ENCODE data around the gene LILRA1. TPM values are rescaled to one million over a fixed set of nuclear protein-coding genes. Genes with fewer than 3 reads are reported as not detected.
"Not testable (repeated sequence)": the region's sequence is repeated elsewhere in the genome, so short reads cannot be mapped to it uniquely, and the experiment has no call there.

LILRA1 gene
- total and polyA plus RNA-seq, 8 donors: 0.45 to 13.5 (median 0.58) TPM

DNA sequence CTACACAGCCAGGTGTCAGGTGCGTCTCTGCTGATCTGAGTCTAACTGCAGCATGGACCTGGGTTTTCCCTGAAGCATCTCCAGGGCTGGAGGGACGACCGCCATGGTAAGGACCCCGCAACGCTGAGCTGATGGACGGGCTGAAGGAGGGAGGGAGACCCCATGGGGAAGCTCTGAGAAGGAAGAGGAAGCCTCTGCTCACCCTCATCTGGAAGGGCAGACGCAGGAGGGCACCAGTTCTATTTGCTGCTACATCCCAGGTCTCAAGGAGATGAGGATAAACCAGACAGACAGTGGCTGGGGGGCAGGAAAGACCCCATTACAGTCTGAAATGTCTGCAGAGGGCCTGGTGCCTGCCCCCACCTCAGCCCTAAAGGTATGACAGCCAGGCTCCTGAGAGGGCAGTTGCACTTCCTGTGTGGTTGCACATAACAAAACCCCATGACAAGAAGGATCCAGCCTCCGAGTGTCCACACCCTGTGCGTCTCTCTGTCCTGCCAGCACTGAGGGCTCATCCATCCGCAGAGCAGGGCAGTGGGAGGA lies 20.0 kb upstream of the LILRA1 start, which contains the start of gene LILRA2:
Gene LILRA2 (plus strand): TSS at position 461 of the 543 bp plus-strand sequence. CDS start 89 bp downstream, outside the sequence.
- peaks cover 0 to 37% of the 10 kb centered on the region in 2 donors for H3K4me1 ChIP-seq
- intact Hi-C loops (cut with DNase I): loop anchor here in 1 of 2 donors (10.0 kb wide), 1 partner anchor 279 kb away; no protein-coding TSS in a partner anchor
- no peaks in the 10 kb centered on the region for H3K36me3 ChIP-seq
- H3K9me3 ChIP-seq: no peaks in the 10 kb centered on the region
- peak within 1 kb of the TSS; percentile 13 to 94 for H3K27ac ChIP-seq
- peaks cover 0 to 55% of the 10 kb centered on the region in 2 donors for H3K27me3 ChIP-seq
- ATAC-seq (peak; percentile 65), DNase-seq (peak in 2 of 4 donors; percentile 56 to 76)
- TF ChIP-seq, protein P1, sequence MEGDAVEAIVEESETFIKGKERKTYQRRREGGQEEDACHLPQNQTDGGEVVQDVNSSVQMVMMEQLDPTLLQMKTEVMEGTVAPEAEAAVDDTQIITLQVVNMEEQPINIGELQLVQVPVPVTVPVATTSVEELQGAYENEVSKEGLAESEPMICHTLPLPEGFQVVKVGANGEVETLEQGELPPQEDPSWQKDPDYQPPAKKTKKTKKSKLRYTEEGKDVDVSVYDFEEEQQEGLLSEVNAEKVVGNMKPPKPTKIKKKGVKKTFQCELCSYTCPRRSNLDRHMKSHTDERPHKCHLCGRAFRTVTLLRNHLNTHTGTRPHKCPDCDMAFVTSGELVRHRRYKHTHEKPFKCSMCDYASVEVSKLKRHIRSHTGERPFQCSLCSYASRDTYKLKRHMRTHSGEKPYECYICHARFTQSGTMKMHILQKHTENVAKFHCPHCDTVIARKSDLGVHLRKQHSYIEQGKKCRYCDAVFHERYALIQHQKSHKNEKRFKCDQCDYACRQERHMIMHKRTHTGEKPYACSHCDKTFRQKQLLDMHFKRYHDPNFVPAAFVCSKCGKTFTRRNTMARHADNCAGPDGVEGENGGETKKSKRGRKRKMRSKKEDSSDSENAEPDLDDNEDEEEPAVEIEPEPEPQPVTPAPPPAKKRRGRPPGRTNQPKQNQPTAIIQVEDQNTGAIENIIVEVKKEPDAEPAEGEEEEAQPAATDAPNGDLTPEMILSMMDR (IDR thresholded peaks at IDR 0.05): no peak
- H3K4me3 ChIP-seq: peak within 1 kb of the TSS in 1 of 2 donors; percentile 45

DNA sequence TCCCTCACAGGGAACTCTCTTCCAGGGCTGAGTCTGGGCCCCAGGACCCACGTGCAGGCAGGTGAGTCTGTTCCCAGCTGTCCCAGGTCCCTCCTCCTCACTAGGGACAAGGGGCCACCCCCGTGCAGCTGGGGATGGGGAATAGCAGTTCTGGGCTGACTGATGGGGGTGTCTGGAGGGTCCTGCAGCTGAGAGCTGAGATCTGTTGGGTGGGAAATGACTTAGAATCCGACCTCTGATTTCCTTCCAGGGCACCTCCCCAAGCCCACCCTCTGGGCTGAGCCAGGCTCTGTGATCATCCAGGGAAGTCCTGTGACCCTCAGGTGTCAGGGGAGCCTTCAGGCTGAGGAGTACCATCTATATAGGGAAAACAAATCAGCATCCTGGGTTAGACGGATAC lies 19.4 kb upstream of the LILRA1 start:
- Histone ChIP-seq H3K9me3 (no peaks in the 10 kb centered on the region), H3K36me3 (no peaks in the 10 kb centered on the region), H3K27me3 (peaks cover 0 to 55% of the 10 kb centered on the region in 2 donors), H3K27ac (peak overlapping the region in 1 of 2 donors; percentile 94), H3K4me1 (peaks cover 0 to 37% of the 10 kb centered on the region in 2 donors), H3K4me3 (peak overlapping the region in 1 of 2 donors; percentile 45)
- TF ChIP-seq, protein P1 (IDR thresholded peaks at IDR 0.05): no peak
- intact Hi-C loops (cut with DNase I): loop anchor here in 1 of 2 donors (10.0 kb wide), 1 partner anchor 279 kb away; no protein-coding TSS in a partner anchor
- DNase-seq (no peak), ATAC-seq (no peak)

DNA sequence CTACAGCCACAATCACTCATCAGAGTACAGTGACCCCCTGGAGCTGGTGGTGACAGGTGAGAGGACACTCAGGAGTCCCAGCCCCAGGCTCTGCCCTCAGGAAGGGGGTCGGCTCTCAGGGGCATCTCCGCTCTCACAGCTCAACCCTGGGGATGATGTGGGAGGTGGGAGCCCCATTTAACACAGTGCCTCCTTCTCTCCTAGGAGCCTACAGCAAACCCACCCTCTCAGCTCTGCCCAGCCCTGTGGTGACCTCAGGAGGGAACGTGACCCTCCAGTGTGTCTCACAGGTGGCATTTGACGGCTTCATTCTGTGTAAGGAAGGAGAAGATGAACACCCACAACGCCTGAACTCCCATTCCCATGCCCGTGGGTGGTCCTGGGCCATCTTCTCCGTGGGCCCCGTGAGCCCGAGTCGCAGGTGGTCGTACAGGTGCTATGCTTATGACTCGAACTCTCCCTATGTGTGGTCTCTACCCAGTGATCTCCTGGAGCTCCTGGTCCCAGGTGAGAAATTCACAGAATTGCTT lies 18.8 kb upstream of the LILRA1 start:
- TF ChIP-seq, protein P1 (IDR thresholded peaks at IDR 0.05): no peak
- Histone ChIP-seq H3K4me1 (peaks cover 0 to 37% of the 10 kb centered on the region in 2 donors), H3K36me3 (no peaks in the 10 kb centered on the region), H3K4me3 (peak overlapping the region in 1 of 2 donors; percentile 45), H3K27ac (no peak overlapping the region), H3K9me3 (peaks cover 0 to under 1% of the 10 kb centered on the region in 2 donors), H3K27me3 (peaks cover 0 to 55% of the 10 kb centered on the region in 2 donors)
- no peak for ATAC-seq
- intact Hi-C loops (cut with DNase I): loop anchor here in 1 of 2 donors (10.0 kb wide), 1 partner anchor 280 kb away; no protein-coding TSS in a partner anchor
- no peak for DNase-seq

DNA sequence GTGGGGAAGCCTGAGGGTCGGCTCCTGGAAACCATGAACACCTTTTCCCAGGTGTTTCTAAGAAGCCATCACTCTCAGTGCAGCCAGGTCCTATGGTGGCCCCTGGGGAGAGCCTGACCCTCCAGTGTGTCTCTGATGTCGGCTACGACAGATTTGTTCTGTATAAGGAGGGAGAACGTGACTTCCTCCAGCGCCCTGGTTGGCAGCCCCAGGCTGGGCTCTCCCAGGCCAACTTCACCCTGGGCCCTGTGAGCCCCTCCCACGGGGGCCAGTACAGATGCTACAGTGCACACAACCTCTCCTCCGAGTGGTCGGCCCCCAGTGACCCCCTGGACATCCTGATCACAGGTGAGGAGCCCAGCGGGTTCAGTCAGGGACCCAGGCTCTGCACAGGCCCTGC lies 18.2 kb upstream of the LILRA1 start:
- peaks cover 0 to 37% of the 10 kb centered on the region in 2 donors for H3K4me1 ChIP-seq
- DNase-seq: peak in 1 of 4 donors; percentile 76
- intact Hi-C loops (cut with DNase I): loop anchor here in 1 of 2 donors (10.0 kb wide), 1 partner anchor 280 kb away; no protein-coding TSS in a partner anchor
- H3K9me3 ChIP-seq, H3K27ac ChIP-seq, H3K36me3 ChIP-seq, ATAC-seq: not testable (repeated sequence)
- H3K4me3 ChIP-seq: peak overlapping the region in 1 of 2 donors; percentile 45
- H3K27me3 ChIP-seq: peaks cover 0 to 55% of the 10 kb centered on the region in 2 donors

DNA sequence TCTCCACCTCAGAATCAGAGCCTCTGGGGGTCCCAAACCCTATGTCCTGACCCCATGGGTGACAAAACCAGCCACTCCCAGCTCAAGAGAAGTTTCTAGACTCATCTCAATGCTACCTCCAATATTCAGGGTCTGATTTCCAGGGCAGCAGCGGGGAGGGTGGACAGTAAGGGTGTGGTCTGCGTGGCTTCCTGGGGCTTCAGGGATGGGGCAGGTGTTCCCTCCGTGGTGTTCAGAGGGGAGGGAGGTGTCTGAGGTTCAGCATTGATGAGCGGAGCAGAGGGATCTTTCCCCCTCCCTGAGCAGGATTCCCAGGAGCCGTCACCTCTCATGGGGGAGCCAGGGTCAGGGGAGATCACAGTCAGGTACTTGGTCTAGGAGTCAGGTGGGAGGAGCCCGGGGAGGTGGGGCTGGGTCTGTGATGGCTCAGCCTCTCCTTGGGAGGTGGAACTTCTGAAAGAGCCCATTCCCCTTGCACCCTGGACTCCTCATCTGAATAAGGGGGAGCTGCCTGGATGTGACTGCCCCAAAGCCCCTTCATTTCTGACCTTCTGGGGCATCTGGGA lies 16.9 kb upstream of the LILRA1 start:
- ATAC-seq (no peak), DNase-seq (peak in 1 of 4 donors; percentile 56)
- peaks cover 0 to 37% of the 10 kb centered on the region in 2 donors for H3K4me1 ChIP-seq
- H3K9me3 ChIP-seq: peaks cover 0 to 2% of the 10 kb centered on the region in 2 donors
- H3K36me3 ChIP-seq: no peaks in the 10 kb centered on the region
- no peak overlapping the region for H3K27ac ChIP-seq
- peaks cover 0 to 49% of the 10 kb centered on the region in 2 donors for H3K27me3 ChIP-seq
- intact Hi-C loops (cut with DNase I): loop anchor here in 1 of 2 donors (10.0 kb wide), 1 partner anchor 282 kb away; no protein-coding TSS in a partner anchor
- TF ChIP-seq, protein P1 (IDR thresholded peaks at IDR 0.05): no peak
- no peak overlapping the region for H3K4me3 ChIP-seq
